Measurements from ENCODE around the gene GUCA2B. TPM values are rescaled to one million over a fixed set of nuclear protein-coding genes. Genes with fewer than 3 reads are reported as not detected.

Gene GUCA2B
- total RNA-seq, 1 experiment from 2014 or later, result not detected

DNA sequence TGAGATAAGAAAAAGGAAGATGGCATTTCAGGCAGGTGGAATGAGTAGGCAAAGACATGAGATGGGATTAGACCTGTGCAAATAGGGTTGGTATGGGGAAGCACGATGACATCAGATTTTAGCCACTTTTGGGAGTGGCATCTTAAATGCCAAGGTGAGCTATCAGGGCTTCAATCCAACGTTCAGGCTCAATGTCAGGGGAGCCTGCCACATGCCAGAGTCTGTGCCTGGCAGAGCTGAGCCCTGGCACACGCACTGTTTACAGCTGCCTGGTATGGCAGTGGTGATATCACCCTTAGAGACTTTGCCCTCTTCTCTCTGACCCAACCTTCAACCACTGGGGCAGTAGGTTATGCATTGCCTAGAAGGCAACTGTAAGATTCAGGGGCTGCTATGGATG lies 1.1 kb upstream of the GUCA2B start:
- CTCF ChIA-PET, result interaction anchor here (1.0 to 7.3 kb wide), 4 partner anchors 21 to 635 kb away, joined by 3 to 87 read pairs (median 6); no protein-coding TSS in a partner anchor

DNA sequence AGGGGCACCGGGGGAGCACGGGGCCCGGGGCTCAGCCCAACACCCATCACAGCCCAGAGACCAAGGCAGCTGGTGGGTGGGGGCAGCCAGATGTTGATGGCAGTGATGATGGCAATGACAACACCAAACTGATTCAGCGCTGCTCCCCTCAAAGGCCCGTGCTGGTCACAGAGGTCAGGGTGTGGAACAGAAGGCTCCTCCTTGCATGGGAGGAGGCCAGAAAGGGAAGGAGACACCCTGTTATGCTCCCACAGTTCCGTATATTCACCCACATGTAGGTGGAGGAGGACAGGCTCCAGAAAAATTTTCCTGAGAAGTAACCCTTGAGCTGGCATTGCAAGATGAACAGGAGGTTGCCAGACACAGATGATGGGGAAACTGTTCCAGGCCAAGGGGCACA lies 414 bp downstream of the GUCA2B start:
- intact Hi-C loops (cut with micrococcal nuclease), result no loop called here
- Mint-ChIP-seq H3K4me1 (ENCODE audit: insufficient read depth, unreplicated experiment) (no peaks in the 10 kb centered on the region), H3K9me3 (ENCODE audit: unreplicated experiment) (no peaks in the 10 kb centered on the region), H3K27ac (ENCODE audit: low read depth, unreplicated experiment) (no peak overlapping the region), H3K27me3 (ENCODE audit: insufficient read depth, unreplicated experiment) (peaks cover 15% of the 10 kb centered on the region), H3K36me3 (ENCODE audit: insufficient read depth, unreplicated experiment) (no peaks in the 10 kb centered on the region), H3K4me3 (ENCODE audit: unreplicated experiment) (no peak overlapping the region)
- TF ChIP-seq, protein P1, sequence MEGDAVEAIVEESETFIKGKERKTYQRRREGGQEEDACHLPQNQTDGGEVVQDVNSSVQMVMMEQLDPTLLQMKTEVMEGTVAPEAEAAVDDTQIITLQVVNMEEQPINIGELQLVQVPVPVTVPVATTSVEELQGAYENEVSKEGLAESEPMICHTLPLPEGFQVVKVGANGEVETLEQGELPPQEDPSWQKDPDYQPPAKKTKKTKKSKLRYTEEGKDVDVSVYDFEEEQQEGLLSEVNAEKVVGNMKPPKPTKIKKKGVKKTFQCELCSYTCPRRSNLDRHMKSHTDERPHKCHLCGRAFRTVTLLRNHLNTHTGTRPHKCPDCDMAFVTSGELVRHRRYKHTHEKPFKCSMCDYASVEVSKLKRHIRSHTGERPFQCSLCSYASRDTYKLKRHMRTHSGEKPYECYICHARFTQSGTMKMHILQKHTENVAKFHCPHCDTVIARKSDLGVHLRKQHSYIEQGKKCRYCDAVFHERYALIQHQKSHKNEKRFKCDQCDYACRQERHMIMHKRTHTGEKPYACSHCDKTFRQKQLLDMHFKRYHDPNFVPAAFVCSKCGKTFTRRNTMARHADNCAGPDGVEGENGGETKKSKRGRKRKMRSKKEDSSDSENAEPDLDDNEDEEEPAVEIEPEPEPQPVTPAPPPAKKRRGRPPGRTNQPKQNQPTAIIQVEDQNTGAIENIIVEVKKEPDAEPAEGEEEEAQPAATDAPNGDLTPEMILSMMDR (IDR thresholded peaks at IDR 0.05; ENCODE audit: unreplicated experiment), result no peak
- BruUV-seq (replicated peaks), result no TSS peak
- POLR2A ChIA-PET, result no interaction called here
- CTCF ChIA-PET, result interaction anchor here (4.5 kb wide), 1 partner anchor 20 kb away, joined by 26 read pairs; no protein-coding TSS in a partner anchor
- no peak for DNase-seq (ENCODE audit: unreplicated experiment)

More for the DNA sequence above, 1.1 kb upstream of the GUCA2B start:
- no peak for DNase-seq (ENCODE audit: unreplicated experiment)
- Mint-ChIP-seq H3K4me3 (ENCODE audit: unreplicated experiment) (no peak overlapping the region), H3K27ac (ENCODE audit: low read depth, unreplicated experiment) (no peak overlapping the region), H3K36me3 (ENCODE audit: insufficient read depth, unreplicated experiment) (no peaks in the 10 kb centered on the region), H3K4me1 (ENCODE audit: insufficient read depth, unreplicated experiment) (no peaks in the 10 kb centered on the region), H3K27me3 (ENCODE audit: insufficient read depth, unreplicated experiment) (peaks cover 15% of the 10 kb centered on the region), H3K9me3 (ENCODE audit: unreplicated experiment) (no peaks in the 10 kb centered on the region)
- intact Hi-C loops (cut with micrococcal nuclease), result no loop called here
- POLR2A ChIA-PET, result interaction anchor here (0.7 to 1.7 kb wide), 4 partner anchors 14 to 182 kb away, joined by 3 to 8 read pairs (median 3); no protein-coding TSS in a partner anchor
- BruUV-seq (replicated peaks), result no TSS peak
- TF ChIP-seq, protein P1 (IDR thresholded peaks at IDR 0.05; ENCODE audit: unreplicated experiment), result no peak

DNA sequence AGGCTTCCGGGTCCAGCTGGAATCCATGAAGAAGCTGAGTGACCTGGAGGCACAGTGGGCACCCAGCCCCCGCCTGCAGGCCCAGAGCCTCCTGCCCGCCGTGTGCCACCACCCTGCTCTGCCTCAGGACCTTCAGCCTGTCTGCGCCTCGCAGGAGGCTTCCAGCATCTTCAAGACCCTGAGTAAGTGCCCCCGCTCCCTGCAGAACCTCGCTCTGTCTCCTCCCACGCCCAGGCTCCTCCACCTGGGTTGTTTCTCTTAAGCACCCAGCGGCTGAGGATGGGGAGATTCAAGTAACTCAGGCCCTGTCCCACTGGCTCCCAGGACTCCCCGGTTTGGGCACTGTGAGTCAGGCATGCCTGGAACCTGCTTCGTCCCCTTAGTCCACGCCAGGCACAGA lies 1.5 kb downstream of the GUCA2B start:
- Mint-ChIP-seq H3K9me3 (ENCODE audit: unreplicated experiment) (no peaks in the 10 kb centered on the region), H3K27me3 (ENCODE audit: insufficient read depth, unreplicated experiment) (peaks cover 19% of the 10 kb centered on the region), H3K4me3 (ENCODE audit: unreplicated experiment) (no peak overlapping the region), H3K36me3 (ENCODE audit: insufficient read depth, unreplicated experiment) (no peaks in the 10 kb centered on the region), H3K4me1 (ENCODE audit: insufficient read depth, unreplicated experiment) (no peaks in the 10 kb centered on the region), H3K27ac (ENCODE audit: low read depth, unreplicated experiment) (no peak overlapping the region)
- ChIA-PET CTCF (interaction anchor here (0.8 to 4.5 kb wide), 2 partner anchors 19 to 580 kb away, joined by 3 to 26 read pairs; no protein-coding TSS in a partner anchor), POLR2A (no interaction called here)
- intact Hi-C loops (cut with micrococcal nuclease), result no loop called here
- TF ChIP-seq, protein P1 (IDR thresholded peaks at IDR 0.05; ENCODE audit: unreplicated experiment), result no peak
- DNase-seq (ENCODE audit: unreplicated experiment), result no peak
- BruUV-seq (replicated peaks), result no TSS peak

DNA sequence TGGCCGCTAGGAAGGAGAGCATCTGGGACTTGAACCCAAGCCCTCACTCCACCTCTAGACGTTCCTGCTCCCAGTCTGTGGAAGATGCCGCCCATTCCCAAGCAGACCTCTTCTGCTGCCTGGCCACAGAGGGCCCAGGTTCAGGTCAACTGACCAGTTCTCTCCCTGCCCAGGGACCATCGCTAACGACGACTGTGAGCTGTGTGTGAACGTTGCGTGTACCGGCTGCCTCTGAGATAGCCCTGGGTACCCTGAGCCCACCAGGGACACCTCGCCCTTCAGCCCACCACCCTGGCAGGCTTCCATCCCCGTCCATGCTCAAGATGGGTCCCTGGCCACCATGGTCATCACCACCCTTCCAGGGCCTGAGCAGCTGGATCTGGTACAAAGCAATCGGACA lies 2.2 kb downstream of the GUCA2B start:
- no peak overlapping the region for H3K4me3 Mint-ChIP-seq (ENCODE audit: unreplicated experiment)
- ChIA-PET POLR2A (no interaction called here), CTCF (interaction anchor here (0.8 to 4.5 kb wide), 3 partner anchors 18 to 581 kb away, joined by 3 to 26 read pairs (median 3); no protein-coding TSS in a partner anchor)
- TF ChIP-seq, protein P1 (IDR thresholded peaks at IDR 0.05; ENCODE audit: unreplicated experiment), result no peak
- H3K4me1 Mint-ChIP-seq (ENCODE audit: insufficient read depth, unreplicated experiment), result no peaks in the 10 kb centered on the region
- DNase-seq (ENCODE audit: unreplicated experiment), result no peak
- intact Hi-C loops (cut with micrococcal nuclease), result no loop called here
- BruUV-seq (replicated peaks), result no TSS peak
- H3K36me3 Mint-ChIP-seq (ENCODE audit: insufficient read depth, unreplicated experiment), result no peaks in the 10 kb centered on the region
- peaks cover 2% of the 10 kb centered on the region for H3K9me3 Mint-ChIP-seq (ENCODE audit: unreplicated experiment)
- no peak overlapping the region for H3K27ac Mint-ChIP-seq (ENCODE audit: low read depth, unreplicated experiment)
- H3K27me3 Mint-ChIP-seq (ENCODE audit: insufficient read depth, unreplicated experiment), result peaks cover 19% of the 10 kb centered on the region

All from MCF 10A (cell line).